ENCODE data around the gene RRP36.
"Not testable (repeated sequence)": the region's sequence is repeated elsewhere in the genome, so short reads cannot be mapped to it uniquely, and the experiment has no call there.

Gene RRP36

DNA sequence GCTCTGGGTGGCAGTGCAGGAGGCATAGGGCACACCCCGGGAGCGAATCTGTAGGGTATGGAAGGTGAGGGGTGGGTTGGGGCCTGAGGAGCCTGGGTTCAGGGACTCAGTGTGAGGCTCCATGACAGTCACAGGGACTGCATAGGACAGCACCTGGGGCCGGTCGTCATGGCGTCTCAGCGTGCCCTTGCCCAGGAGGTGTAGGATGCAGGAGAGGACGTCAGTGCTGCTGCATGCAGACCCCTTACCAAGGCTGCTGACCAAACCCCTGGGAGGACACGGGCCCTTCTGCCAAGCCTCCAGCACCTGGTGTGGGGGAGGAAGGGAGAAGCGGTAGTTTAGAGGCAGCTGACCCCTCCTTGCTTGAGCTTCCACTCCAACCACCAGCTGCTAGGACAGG, 16.3 kb downstream of the RRP36 start:
- no peak for DNase-seq (ENCODE audit: low read depth)

DNA sequence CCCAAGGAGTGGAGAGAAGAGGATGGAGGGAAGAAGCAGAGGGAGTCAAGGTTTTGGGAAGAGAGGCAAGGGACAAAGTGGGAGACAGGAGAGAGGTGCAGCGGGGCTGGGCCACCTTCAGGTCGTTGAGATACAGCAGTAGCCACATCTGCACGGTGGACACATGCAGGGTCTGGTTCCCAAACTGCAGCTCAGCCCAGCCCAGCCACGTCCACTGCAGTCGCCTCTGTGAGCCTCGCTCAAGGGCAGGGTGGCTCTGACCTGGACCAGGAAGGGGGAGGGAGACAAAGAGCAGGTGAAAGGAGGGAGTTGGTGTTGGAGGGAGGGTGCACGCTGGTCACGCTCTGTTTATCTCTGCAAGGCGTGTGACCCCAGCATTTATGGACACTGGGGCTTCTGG, 17.3 kb downstream of the RRP36 start:
- no peak for DNase-seq (ENCODE audit: low read depth)

DNA sequence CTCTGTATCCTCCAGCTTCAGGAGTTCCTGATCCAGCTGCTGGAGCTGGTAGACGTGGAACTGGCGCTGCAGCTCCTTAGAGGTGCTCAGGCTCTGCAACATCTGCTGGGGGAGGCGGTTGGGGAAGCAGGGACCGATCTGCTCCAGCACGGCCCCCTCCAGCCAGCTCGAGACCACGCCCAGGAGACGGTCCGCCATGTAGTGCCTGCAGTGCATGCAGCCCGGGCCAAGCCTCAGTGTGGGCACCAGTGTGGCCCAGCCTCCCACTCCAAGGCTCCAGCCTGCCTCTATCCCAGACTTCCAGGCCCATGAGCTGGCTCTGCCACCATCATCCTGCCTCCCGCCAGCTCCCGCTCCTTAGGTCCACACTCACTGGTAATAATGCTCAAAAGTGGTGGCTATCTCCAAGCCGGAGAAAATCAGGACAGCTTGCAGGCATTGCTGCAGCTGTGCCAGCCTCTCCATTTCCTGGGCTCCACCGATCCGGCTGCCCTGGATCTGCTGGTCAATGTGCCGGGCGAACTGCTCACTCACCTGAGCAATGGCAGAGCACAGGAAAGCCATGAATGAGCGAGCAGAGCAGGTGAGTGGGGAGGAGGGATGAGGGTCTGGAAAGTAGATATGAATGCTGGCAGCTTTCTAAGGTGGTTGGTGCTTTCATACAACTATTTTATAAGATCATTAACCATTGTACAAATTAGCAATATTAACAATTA, 19.3 kb downstream of the RRP36 start:
- DNase-seq (ENCODE audit: low read depth), result no peak

DNA sequence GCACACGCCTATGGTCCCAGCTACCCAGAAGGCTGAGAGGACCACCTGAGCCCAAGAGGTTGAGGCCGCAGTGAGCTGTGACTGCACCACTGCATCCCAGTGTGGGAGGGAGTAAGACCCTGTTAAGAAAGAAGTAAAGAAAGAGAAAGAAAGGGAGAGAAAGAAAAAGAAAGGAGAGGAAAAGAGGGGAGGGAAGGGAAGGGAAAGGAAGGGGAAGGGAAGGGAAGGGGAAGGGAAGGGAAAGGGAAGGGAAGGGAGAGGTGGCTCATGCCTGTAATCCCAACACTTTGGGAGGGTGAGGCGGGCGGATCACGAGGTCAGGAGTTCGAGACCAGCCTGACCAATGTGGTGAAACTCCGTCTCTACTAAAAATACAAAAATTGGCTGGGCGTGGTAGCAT, 20.1 kb downstream of the RRP36 start:
- not testable (repeated sequence) for DNase-seq (ENCODE audit: low read depth)

DNA sequence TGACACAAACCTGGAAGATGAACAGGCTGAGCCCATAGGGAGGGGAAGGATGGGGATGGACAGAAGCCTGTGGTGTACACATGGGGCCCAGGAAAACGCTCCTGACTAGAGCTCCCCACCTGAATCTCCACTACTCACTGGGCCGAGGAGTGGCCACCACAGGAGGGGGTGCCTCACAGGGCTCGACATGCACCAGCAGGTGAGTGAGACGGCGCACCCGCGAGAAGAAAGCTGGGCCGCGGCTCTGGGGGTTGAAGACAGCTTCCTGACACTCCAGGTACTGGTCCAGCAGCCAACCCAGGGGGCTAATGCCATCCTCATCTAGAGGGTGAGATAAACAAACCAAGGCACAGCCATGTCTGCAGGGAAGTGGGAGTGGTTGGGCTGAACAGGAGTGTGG, 21.9 kb downstream of the RRP36 start:
- no peak for DNase-seq (ENCODE audit: low read depth)

DNA sequence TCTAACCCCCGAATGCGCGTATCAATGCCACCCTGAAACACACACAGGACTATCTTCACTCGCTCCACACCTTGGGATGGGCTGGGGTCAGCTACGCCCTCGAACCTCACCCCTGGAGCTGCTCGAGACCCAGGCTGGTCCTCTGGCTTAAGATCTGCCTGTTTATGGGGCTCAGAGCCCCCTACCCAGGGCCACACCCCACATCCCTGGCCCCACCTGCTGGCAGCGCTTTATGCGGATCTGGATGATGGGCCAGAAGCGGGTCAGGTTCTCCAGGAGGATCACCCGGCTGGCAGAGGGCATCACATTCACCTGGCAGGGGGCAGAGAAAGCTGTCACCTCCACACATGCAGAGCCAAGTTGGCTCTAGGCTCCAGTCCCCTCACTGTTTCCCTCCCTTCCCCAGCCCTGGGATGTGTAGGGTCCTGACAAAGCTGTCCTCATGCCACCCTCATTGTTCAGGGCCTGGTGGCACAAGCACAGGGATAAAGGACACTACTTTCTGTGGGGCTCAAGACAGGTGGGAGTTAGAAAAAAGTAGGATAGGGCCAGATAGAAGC, 24.0 kb downstream of the RRP36 start:
- no peak for DNase-seq (ENCODE audit: low read depth)

DNA sequence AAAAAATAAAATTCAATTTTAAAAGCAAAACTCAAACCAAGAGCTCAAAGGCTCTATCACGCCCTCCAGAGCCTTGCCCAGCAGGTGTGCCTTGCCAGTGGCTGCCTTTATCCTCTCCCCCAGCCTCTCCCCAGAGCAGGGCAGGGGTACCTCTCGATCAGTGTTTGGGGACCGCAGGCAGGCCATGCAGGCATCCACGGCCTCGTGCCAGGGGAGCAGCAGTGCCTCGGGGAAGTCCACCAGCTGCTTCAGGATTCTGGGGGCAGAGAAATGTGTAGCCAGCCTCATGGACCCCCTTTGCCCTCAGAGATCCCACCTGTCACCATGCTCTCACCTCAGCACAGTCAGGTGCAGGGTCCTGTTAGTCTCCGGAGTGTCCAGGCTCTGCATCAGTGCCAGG, 26.6 kb downstream of the RRP36 start:
- no peak for DNase-seq (ENCODE audit: low read depth)

DNA sequence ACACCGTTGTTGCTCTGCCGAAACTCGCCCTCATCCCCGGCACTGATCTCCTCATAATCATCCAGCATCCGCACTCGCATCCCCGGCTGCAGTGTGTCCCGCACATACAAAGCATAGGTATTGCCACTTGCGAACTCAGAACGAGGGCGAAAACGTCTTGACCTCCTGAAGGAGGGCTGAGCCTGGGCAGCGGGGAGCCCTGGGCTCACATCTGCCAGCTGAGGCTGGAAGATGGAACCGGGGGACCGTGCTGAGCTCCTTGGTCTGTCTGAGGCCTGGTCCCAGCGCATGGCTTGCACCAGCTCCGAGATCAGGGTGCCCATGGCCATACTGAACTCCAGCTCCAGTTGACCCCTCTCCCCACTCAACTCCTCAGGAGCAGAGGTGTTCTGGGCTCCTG, 29.6 kb downstream of the RRP36 start:
- no peak for DNase-seq (ENCODE audit: low read depth)

DNA sequence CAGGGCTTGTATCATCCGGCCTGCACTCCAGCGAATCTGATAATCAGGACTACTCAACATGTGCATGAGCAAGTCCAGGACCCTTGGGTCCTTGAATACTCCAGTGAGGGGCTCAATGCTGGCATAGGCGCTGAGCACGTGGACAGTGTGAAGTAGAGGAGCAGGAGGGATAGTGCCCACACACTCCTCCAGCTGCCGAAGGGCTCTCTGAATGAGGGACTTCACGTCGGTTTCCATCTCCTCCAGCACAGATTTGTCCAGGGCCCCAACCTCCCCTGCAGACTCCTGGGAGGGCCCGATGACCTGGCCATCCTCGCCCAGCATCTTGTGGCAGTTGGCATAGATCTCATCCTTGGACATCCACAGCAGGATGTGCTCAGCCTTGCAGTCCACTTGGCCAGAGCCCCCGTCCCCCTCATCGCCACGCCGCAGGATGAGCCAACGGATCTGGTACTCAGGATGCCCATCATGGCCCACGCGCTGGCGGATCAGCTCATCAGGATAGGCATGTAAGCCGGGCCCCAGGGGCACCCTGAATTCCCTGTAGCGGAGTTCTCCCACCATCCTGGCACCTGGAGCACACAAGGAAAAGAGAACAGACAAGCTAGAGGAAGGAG, 30.9 kb downstream of the RRP36 start:
- no peak for DNase-seq (ENCODE audit: low read depth)

DNA sequence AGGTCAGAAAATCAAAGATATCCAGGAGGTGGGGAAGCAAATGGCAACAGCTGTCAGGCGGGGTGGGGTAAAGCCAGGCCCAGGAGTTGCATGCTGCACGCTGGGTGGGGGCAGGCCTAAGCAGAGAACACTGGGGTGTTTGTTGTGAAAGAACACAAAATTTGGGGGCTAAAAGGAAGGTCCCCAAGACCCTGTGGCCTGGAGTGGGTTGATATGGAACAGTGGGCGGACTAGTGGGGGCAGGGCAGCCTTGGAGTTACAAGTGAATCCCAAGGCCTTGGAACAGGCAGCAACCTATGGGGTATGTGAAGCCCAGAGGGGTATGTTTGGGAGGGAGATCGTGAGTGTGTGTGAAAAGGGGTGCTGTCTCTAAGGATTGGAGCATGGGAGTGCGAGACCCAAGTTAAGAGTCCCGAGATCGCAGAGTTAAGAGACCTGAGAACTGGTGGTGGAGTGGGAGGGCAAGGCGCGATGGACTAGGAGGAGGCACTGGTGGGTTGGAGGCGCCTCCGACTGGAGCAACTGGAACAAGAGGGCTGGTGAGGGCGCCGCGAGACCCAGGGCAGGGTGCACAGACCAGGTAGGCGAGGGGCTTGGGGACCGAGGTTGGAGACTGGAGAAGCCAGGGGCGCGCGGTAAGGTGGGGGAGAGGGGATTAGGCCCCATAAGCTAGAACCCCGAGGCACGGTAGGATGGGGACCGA, 31.6 kb downstream of the RRP36 start:
- no peak for DNase-seq (ENCODE audit: low read depth)

DNA sequence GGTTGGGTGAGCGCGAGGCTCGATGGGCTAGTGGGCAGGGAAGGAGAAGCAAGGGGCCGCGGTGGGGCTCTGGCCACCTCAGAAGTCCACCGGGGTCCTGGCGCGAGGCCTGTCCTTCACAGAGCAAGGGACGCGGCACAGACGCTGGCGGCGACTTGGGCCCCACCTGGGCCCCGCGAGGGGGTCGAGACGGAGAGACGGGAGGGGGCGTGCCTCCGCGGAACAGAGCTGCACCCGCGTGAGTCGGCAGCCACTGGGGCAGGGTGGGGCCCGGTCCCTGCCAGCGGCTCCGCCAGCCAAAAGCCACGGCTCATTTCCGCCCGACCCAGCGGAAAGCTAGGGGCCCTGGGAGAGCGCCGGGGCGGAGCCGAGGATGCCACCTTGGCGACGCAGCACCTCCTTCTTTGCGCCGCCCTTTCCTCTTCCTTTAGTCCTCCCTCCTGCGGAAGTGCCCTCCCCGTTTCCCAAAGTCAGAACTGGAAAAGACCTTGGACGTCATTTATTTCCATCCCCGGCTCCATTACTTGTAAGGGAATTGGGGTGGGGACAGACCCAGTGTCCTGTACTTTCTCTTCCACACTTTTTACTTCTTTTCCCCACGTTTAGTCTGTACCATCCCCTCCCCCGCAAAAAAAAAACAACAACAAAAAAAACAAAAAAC, 32.3 kb downstream of the RRP36 start, which contains the start of gene CUL7:
Gene CUL7, minus strand, starts transcription at position 307 of the 661 bp plus-strand sequence. CDS start 1,063 bp downstream, outside the sequence.
- DNase-seq (ENCODE audit: low read depth), result peak; percentile 83

DNA sequence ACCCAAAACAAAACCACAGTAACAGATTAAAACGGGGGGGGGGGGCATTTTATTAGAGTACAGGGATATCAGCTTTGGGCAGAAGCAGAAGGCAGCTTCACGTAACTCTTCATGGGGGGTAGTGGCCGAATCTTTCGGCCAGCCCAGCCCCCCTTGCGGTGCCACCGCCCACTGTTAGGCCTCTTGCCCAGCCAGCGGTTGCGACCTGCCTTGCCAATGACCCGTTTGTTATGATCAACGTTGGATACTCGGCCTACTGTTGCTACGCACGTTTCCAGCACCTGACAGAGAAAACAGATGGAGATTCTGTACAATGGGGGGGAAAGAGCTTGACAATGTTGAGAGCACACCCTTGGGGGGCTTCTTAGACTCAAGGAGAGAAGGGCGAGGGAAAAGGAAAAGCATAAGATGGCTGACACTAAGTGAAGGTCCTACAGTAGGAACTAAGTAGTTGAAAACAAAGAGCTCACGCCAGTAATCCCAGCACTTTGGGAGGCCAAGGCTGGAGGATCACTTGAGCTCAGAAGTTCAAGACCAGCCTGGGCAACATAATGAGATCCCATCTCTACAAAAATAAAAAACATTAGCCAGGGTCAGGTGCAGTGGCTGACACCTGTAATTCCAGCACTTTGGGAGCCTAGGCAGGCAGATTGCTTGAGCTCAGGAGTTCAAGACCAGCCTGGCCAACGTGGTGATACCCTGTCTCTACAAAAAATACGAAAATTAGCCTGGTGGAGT, 33.0 kb downstream of the RRP36 start:
- DNase-seq (ENCODE audit: low read depth), result no peak

DNA sequence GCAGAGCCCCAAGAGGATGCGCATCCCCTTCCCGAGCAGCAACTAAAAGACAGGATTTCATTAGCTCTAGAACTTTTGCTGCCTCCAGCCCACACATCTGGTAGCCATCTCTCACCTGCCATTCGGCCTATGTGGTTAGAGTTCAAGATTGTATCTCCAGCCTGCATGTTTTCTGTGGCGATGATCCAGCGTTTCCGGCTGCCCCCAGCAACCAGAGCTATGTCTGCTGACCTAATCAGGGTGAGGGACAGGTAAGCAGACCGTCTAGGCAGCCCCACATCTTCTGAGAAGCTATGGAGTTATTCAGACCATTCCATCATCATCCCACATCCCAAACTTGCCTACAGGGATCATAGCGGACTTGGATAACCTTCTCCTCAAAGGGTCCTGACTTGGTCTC, 34.5 kb downstream of the RRP36 start:
- DNase-seq (ENCODE audit: low read depth), result no peak

DNA sequence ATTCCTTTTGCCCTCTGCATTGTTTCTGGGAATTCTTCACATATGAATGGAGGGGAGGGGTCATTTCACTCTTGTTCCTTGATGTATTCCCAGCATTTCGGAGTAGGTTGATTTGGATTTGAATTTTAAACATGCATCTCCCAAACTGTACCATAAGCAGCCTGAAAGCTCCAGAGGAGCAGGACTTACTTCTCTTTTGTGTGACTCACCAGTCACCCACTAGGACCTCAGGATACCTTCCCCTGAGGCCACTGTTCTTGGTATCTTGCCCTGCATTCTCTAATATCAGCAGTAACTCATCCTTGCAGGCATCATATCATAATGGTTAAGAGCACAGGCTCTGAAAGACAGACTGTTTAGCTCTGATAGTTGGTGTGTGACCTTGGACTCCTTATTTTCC, 37.1 kb downstream of the RRP36 start:
- no peak for DNase-seq (ENCODE audit: low read depth)

DNA sequence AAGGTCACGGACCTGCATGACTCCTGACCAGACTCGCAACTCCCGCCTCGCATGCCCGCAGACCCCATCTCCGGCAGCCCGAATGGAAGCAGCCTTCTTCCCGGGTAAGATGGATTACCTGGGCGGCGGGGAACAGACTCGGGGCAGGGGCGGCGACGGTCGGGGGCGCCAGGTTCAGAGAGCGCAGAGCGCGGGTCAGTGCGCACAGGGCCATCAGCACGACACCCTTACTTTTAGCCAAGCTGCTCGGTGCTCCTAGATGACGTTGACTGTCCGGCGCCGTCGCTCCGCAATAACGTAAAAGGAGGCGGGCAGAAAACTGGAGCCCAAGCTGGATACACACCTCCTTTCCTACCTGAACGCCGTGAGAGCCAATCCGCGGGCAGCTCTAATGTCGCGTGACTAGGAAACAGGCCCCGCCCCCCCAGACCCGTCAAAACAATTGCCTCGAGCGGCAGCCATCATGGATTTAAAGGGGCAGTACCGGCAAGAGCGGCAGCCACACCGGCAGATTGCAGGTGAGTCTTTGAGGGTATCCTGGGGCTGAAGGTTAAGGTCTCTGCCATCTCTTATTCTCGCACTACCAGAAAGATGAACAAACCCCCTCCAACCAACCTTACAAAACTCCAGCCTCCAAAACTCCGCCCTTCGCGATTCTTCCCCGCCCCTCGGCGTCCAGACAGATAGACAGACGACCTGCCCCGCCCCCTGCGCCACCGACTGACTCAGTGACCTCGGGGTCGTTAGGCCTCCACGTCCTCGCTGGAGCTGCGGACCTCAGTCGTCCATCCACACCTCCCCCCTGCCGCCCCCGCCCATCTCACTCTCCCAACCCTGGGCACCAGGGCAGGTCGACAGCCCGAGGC, 38.0 kb downstream of the RRP36 start, which contains the start of the genes KLC4 and MRPL2:
Gene KLC4, plus strand, starts transcription at position 464 of the 866 bp plus-strand sequence. CDS start 1,705 bp downstream, outside the sequence.
Gene MRPL2, minus strand, starts transcription at position 267 of the 866 bp plus-strand sequence. Its CDS starts 53 bp downstream, at position 214.
- peak; percentile 94 for DNase-seq (ENCODE audit: low read depth)

DNA sequence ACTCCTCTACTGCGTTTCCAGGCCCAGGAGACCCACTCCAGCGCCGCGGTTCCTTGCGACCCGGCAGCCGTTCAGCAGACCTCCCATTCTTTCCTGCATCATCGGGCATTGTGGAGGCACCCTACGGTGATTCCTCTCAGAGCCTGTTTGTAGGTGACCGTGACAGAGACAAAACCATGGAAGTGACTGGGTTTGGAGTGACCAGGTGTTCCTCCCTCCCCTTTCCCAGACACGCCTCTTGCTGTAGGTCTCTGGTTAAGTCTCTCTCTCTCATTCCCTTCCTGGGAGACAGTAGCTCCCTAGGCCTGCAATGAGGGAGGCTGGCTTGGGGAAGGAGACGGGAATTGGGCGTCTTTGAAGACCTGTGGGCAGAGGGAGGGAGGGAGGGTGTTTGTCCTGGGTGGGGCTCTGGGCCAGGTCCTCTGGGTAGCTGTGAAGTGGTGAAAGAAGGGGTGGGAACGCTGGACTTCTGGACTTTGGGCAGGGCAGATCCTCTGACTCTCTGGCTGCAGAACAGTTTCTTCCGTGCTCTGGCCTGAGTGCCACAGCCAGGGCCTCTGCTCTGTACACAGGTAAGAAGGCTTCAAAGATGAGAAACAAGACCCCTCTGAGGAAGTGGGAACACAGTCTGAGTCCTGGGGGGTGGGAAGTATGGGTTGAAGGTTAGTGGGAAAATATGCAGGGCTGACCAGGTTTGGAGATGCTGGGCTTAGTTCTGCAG, 38.8 kb downstream of the RRP36 start:
- DNase-seq (ENCODE audit: low read depth), result no peak

DNA sequence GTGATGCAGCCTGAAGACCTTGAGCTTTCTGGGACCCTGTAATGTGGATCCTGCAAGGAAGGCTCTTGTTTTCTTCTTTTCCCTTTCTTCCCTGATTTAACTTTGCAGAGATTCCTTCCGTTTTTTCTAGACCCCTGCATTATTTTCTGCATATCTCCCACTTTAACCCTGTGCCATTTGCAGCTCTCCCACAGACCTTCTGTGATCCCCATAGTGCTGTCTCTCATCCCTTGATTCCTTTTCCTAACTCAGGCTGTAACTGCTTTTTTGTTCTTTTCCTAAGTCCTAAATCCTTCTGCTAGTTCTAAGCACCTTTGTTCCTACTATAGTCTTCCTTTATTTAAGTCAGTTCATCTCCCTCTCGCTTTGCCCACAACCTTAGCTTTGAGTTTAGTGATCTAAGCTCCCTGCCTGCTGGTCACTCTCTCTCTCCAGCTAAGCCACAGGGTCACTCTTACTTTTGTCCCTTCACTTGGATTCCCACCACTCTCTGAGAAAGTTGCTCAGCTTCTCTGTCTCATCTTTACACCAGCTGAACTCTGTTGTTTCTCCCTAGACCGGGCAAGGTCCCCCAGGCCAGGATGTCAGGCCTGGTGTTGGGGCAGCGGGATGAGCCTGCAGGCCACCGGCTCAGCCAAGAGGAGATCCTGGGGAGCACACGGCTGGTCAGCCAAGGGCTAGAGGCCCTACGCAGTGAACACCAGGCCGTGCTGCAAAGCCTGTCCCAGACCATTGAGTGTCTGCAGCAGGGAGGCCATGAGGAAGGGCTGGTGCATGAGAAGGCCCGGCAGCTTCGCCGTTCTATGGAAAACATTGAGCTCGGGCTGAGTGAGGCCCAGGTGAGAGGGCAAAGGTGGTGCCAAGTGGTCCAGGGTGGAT, 39.6 kb downstream of the RRP36 start:
- DNase-seq (ENCODE audit: low read depth), result no peak

DNA sequence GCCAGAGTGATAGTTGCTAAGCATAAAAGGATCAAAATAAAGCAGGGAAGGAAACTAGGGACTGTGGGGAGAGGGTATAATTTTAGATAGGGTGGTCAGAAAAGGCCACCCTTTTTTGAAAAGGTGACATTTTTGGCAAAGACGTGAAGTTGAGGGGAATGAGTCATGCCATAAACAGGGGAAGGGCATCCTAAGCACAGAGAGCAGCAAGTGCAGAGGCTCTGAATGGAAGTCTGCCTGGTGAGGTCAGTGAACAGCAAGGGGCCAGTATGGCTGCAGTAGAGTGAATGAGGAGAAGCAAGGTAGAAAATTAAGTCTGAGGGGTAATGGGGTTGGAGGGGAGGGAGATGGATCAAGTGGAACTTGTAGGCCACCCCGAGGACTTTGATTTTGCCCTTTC, 40.4 kb downstream of the RRP36 start:
- no peak for DNase-seq (ENCODE audit: low read depth)

DNA sequence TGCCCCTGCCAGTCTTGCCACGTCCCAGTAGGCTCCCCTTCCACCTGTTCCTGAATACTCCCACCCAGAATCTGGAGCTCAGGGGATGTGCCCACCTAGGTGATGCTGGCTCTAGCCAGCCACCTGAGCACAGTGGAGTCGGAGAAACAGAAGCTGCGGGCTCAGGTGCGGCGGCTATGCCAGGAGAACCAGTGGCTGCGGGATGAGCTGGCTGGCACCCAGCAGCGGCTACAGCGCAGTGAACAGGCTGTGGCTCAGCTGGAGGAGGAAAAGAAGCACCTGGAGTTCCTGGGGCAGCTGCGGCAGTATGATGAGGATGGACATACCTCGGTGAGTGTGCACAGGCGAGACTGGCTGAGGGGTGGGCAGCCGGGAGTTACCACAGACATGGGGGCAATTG, 41.4 kb downstream of the RRP36 start:
- DNase-seq (ENCODE audit: low read depth), result no peak
